Hepatocyte (in vitro differentiated cells): ENCODE results near the gene RINL. TPM values are rescaled to one million over a fixed set of nuclear protein-coding genes. Genes with fewer than 3 reads are reported as not detected.
"Not testable (repeated sequence)": the region's sequence is repeated elsewhere in the genome, so short reads cannot be mapped to it uniquely, and the experiment has no call there.

Experiments
- DNase-seq: peaks from one replicate; pipeline ENCODE4 v3.0.0-alpha.2; 2016; ENCODE audit warnings: low spot score
- H2AFZ ChIP-seq: fragments of 200-600 bp; sonication (generic); 2 replicates; pipeline ENCODE4 v1.6.0; 2016; ENCODE audit warnings: antibody characterized with exemption, mild to moderate bottlenecking
- H3K27ac ChIP-seq: fragments of 200-600 bp; sonication (generic); 2 replicates; pipeline ENCODE4 v1.5.1; 2016; ENCODE audit warnings: mild to moderate bottlenecking
- H3K27me3 ChIP-seq: fragments of 200-600 bp; sonication (generic); 2 replicates; pipeline ENCODE4 v1.6.1; 2016
- H3K36me3 ChIP-seq: fragments of 200-600 bp; sonication (generic); replicated peaks from 2 replicates; pipeline ENCODE4 v1.5.1; 2016; ENCODE audit warnings: low read depth; ENCODE audit not compliant: insufficient read depth
- H3K4me1 ChIP-seq: fragments of 200-600 bp; sonication (generic); 2 replicates; pipeline ENCODE4 v1.5.1; 2016; ENCODE audit warnings: mild to moderate bottlenecking, moderate library complexity; ENCODE audit not compliant: insufficient read depth
- H3K4me2 ChIP-seq: fragments of 200-600 bp; sonication (generic); 2 replicates; pipeline ENCODE4 v1.6.0; 2016
- H3K4me3 ChIP-seq: fragments of 200-600 bp; sonication (generic); 2 replicates; pipeline ENCODE4 v1.5.1; 2016; ENCODE audit warnings: mild to moderate bottlenecking
- H3K79me2 ChIP-seq: fragments of 200-600 bp; sonication (generic); 2 replicates; pipeline ENCODE4 v1.6.0; 2017; ENCODE audit warnings: mild to moderate bottlenecking
- H3K9me2 ChIP-seq: fragments of 200-600 bp; sonication (generic); replicated peaks from 2 replicates; pipeline ENCODE4 v1.6.0; 2017; ENCODE audit warnings: mild to moderate bottlenecking; ENCODE audit not compliant: insufficient read depth
- H3K9me3 ChIP-seq: fragments of 200-600 bp; sonication (generic); 2 replicates; pipeline ENCODE4 v1.5.1; 2016; ENCODE audit warnings: low read depth, mild to moderate bottlenecking
- H4K20me1 ChIP-seq: fragments of 200-600 bp; sonication (generic); 2 replicates; pipeline ENCODE4 v1.6.0; 2016; ENCODE audit warnings: mild to moderate bottlenecking; ENCODE audit not compliant: insufficient read depth, poor library complexity, severe bottlenecking
- CTCF ChIP-seq: fragments of 200-600 bp; sonication (generic); IDR thresholded peaks from 2 replicates; pipeline ENCODE4 v1.5.1; 2016; ENCODE audit warnings: antibody characterized with exemption, mild to moderate bottlenecking; ENCODE audit not compliant: poor library complexity
- EZH2 ChIP-seq: fragments of 200-600 bp; sonication (generic); IDR thresholded peaks from 2 replicates; pipeline ENCODE4 v1.6.1; 2016; ENCODE audit warnings: antibody characterized with exemption, mild to moderate bottlenecking, borderline replicate concordance
- EZH2phosphoT487 ChIP-seq: fragments of 200-600 bp; sonication (generic); IDR thresholded peaks from one replicate; pipeline ENCODE4 v1.6.1; 2018; ENCODE audit warnings: antibody characterized with exemption, mild to moderate bottlenecking, low read depth, moderate library complexity; ENCODE audit not compliant: unreplicated experiment, severe bottlenecking
- WGBS: methylation state at CpG from one replicate; pipeline ENCODE4 v1.1.6; 2016; ENCODE audit warnings: low lambda C conversion rate; ENCODE audit errors: missing lambda C conversion rate; 5-methylcytosine and 5-hydroxymethylcytosine counted together
- polyA plus RNA-seq: library from polyadenylated mRNA; unstranded; fragments of >200 nt; fragmentation: Nextera tagmentation; extraction: Ambion mirVana; gene quantifications from 2 replicates; pipeline ENCODE4 v1.2.1, GENCODE V29; 2016
- total RNA-seq: library from RNA; depleted of rRNA; stranded (reverse); fragments of >200 nt; gene quantifications from 2 replicates; pipeline ENCODE4 v1.2.3, GENCODE V29; 2014

The RINL gene
- total and polyA plus RNA-seq, 2 experiments from 2014 or later = 5.6 to 7.7 TPM

DNA sequence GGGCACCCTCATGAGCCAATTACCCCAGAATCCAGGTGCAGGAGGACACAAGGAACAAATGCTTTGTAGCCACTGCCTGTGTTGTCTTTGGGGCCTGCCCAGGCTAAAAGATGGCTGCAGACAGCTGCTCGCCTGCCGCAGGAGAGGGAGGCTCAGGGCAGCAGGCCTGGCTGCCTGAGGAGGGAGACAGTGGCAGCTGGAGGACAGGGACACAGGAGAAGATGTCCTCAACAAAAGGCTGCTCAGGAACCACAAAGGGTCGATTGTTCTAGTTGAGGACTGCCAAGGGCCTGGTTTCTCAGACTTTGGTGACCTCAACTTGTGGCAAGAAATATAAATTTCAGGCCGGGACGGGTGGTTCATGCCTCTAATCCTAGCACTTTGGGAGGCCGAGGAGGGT is 13.7 kb upstream of the RINL start:
- TF ChIP-seq EZH2 (no peak), CTCF (no peak), EZH2phosphoT487 (no peak)
- H3K36me3 ChIP-seq = no peaks in the 10 kb centered on the region

GRCh38 chr19:38890686-38891085 is 12.6 kb upstream of the RINL start:
- H3K27ac ChIP-seq = no peak overlapping the region
- no peak overlapping the region for H2AFZ ChIP-seq
- no peaks in the 10 kb centered on the region for H3K9me2 ChIP-seq
- H4K20me1 ChIP-seq = no peaks in the 10 kb centered on the region
- no peaks in the 10 kb centered on the region for H3K27me3 ChIP-seq
- peaks cover 4% of the 10 kb centered on the region for H3K79me2 ChIP-seq
- no peak overlapping the region for H3K4me2 ChIP-seq
- no peaks in the 10 kb centered on the region for H3K36me3 ChIP-seq
- DNase-seq = no peak
- no peak for TF ChIP-seq CTCF
- TF ChIP-seq EZH2phosphoT487 = no peak
- no peak for TF ChIP-seq EZH2
- H3K4me1 ChIP-seq = no peaks in the 10 kb centered on the region
- H3K4me3 ChIP-seq = no peak overlapping the region
- H3K9me3 ChIP-seq = no peaks in the 10 kb centered on the region

More for the DNA sequence above, 13.7 kb upstream of the RINL start:
- Histone ChIP-seq H3K4me2 (no peak overlapping the region), H3K27ac (no peak overlapping the region), H4K20me1 (no peaks in the 10 kb centered on the region), H3K79me2 (peaks cover 13% of the 10 kb centered on the region), H3K27me3 (no peaks in the 10 kb centered on the region), H3K9me2 (no peaks in the 10 kb centered on the region), H3K4me1 (no peaks in the 10 kb centered on the region), H3K9me3 (no peaks in the 10 kb centered on the region), H2AFZ (no peak overlapping the region), H3K4me3 (no peak overlapping the region)
- 92% methylated on average over 6 of the region's 6 CpGs for WGBS
- no peak for DNase-seq

DNA sequence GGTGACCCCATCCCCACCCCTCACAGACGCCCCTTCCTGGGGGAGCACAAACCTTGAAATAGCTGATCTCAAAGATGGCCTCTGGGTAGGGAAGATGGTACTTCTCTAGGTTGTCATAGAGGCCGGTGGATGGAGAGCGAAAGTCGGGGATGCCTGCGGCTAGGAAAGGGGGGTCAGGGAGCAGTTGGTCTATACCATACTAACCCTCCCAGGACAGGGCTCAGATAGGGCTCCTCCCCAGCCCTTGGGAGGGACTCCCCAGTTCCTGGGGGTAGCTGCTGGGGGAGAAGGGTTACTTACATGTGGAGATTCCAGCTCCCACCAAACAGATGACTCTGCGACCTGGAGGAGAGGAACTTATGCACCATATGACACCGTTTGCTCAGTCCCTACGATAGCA is 11.7 kb upstream of the RINL start:
- Histone ChIP-seq H2AFZ (no peak overlapping the region), H3K4me2 (no peak overlapping the region), H3K27me3 (no peaks in the 10 kb centered on the region), H4K20me1 (no peaks in the 10 kb centered on the region), H3K79me2 (no peaks in the 10 kb centered on the region), H3K27ac (no peak overlapping the region), H3K9me2 (no peaks in the 10 kb centered on the region), H3K9me3 (no peaks in the 10 kb centered on the region), H3K4me1 (no peaks in the 10 kb centered on the region), H3K36me3 (no peaks in the 10 kb centered on the region), H3K4me3 (no peak overlapping the region)
- 94% methylated on average over 8 of the region's 8 CpGs for WGBS
- no peak for DNase-seq
- TF ChIP-seq CTCF = no peak
- no peak for TF ChIP-seq EZH2
- no peak for TF ChIP-seq EZH2phosphoT487

DNA sequence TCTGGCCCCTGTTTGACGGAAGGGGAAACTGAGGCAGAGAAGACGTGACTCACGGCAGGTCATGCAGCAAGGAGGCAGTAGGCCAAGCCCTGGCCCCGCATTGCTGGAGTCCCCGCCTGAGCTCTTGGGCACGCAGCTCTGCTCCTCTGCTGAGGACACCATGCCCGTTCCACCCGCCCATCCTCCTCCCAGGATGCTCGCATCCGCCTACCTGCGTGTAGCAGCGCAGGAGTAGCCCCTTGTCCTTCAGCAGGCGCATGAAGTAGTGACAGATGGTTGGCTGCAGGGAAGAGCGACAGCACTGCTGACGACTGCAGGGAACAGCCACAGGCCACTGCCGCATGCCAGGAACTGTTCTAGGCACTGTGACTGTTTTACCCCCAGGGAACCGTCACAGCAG is 10.8 kb upstream of the RINL start:
- Histone ChIP-seq H3K27ac (no peak overlapping the region), H3K9me2 (no peaks in the 10 kb centered on the region), H4K20me1 (no peaks in the 10 kb centered on the region), H3K36me3 (no peaks in the 10 kb centered on the region), H3K79me2 (no peaks in the 10 kb centered on the region), H3K4me3 (no peak overlapping the region), H3K4me2 (no peak overlapping the region), H2AFZ (no peak overlapping the region), H3K4me1 (no peaks in the 10 kb centered on the region), H3K27me3 (no peaks in the 10 kb centered on the region), H3K9me3 (no peaks in the 10 kb centered on the region)
- TF ChIP-seq CTCF = no peak
- no peak for TF ChIP-seq EZH2
- TF ChIP-seq EZH2phosphoT487 = no peak
- no peak for DNase-seq
- WGBS = 97% methylated on average over 17 of the region's 17 CpGs

DNA sequence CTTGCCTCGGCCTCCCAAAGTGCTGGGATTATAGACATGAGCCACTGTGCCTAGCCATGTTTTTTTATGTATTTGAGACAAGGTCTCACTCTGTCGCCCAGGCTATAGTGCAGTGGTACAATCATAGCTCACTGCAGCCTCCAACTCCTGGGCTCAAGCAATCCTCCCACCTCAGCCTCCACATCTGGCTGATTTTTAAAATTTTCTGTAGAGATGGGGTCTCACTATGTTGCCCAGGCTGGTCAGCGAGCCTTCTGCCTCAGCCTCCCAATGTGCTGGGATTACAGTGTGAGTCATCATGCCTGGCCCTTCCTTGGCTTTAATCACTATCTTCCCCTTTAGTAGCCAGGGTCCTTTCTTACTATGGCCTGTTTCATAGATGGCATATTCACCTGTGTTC is 6.6 kb upstream of the RINL start:
- not testable (repeated sequence) for H3K9me2 ChIP-seq, H3K4me2 ChIP-seq, DNase-seq, H2AFZ ChIP-seq, H3K9me3 ChIP-seq, H3K79me2 ChIP-seq, H3K27ac ChIP-seq, H3K36me3 ChIP-seq, H4K20me1 ChIP-seq, H3K27me3 ChIP-seq, H3K4me3 ChIP-seq, H3K4me1 ChIP-seq
- WGBS = 97% methylated on average over 3 of the region's 3 CpGs
